Measurements from ENCODE around the gene FSHR.

The FSHR gene

DNA sequence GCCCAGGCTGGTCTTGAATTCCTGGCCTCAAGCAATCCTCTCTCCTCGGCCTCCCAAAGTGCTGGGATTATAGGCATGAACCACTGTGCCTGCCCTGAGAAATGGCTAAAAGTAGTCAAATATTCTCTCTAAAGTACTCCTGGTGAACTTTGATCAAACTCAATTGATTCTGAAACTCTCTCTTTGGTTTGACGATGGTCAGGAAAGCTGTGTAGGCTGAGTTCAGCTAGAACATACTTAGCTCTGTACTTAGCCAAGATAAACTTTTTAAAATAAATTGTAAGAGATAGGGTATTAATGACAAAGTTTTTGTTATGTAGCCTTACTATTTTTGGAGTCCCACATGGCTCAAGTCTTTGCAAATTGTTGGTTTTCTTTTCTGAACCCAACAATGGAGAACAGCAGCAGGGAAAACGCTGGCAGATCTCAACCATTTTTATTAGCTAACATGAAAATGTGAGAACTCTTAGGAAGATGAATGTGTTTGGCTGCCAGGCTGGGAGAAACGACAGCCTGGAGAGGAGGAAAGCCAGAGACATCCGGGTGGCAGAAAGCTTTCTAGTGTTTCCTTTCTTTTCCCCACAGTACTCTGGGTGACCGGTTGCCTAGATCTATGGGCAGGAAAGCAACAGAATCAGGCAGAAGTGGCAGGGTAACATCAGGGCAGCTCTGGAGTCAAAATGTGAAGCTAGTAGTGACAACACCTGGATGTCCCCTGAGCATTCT is 205.8 kb downstream of the FSHR start:
- DNase-seq: no peak

DNA sequence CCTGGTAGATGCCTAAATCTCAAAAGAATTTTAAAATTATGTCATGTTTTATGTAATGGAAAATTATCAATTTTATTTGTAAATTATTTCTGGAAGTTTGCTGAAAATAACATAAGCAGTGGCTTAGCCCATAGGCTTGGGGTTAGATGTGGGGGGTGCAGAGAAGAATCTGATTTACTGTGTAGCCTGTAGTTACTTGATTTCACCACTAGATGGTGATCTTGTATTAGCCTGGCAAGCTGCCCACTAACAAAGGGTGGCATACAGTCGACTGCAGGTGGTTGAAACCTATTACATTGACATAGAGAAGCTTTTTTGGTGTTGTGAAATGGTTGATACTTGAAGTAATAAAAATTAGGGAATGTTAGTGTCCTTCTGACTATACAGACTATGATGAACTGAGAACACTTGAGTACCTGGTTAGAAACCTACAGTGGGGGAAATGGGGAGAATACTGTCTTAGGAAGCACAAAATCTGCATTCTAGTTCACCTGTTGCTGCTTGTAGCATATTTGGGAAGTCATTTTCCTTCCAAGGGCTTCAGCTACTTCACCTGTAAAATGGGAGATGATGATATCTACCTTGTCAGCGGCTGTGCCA is 207.8 kb downstream of the FSHR start:
- peak; percentile 65 for DNase-seq

DNA sequence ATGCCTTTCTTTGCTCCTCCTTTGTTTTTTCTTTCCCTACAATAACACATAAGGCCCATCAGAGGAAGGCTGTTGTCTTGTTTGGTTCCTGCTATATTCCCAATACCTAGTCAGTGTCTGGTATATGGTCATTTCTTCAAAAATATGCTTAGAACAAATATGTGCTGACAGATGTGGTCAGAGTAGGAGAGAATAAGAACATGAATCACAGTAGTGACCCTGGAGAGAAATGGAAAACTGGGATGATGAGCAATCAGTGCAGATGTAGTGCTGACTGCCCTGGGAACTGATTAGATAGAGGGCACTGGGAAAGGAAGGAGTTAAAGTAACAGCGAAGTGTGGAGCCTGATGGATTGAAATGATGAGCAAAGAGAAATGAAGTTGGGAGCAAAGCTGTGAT is 209.4 kb downstream of the FSHR start:
- no peak for DNase-seq

DNA sequence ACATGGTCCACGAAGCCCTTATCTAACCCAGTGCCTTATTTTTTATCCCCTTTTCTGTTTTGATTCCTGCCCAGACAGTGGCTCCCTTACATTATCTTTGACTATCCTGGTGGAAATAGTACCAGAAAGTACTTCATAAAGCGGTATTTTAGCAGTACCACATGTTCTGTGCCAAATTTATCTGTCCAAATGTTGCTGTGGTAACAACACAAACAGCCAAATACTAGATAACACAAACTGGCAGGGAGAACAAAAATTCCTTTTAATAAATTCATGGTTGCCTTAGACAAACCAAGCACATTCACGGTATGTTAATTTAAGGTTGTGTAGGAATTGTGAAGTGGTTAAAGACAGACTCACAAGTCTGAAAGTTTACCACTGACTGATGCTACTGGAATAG is 210.9 kb downstream of the FSHR start:
- DNase-seq: no peak

DNA sequence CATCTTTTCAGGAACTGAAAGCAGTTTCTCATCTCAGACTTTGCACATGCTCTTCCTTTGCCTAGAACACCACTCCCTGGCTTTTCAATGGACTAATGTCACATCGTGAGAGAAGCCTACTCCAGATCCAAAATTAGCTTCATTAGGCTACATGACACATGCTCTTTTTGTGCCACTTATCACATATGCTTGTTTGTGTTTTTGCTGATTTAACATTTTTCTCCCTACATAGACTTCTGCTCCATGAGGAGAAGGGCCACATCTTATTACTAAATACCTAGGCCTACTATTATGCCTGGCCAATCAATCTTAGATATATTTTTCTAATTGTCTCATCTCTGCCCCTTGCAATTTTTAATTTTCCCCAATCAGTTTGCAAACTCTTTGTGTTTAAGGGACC is 212.4 kb downstream of the FSHR start:
- DNase-seq: no peak

DNA sequence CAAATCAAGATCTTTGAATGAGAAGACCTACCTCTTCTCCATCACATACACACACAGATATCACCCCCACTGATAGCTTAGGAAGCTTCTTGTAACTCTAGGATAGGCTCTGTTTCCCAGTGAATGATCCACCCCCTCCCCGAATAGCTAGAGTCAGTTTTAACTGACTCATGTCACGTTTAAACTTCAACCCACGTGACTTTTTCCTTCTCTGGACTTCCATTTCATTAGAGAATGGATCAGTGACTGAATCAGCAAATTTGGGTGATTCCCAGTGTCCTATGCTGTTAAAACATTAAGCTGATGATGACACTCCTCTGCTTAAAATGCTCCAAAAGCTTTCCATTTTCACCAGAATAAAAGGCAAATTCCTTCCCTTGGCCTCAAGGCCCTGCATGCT is 212.9 kb downstream of the FSHR start:
- DNase-seq: no peak

DNA sequence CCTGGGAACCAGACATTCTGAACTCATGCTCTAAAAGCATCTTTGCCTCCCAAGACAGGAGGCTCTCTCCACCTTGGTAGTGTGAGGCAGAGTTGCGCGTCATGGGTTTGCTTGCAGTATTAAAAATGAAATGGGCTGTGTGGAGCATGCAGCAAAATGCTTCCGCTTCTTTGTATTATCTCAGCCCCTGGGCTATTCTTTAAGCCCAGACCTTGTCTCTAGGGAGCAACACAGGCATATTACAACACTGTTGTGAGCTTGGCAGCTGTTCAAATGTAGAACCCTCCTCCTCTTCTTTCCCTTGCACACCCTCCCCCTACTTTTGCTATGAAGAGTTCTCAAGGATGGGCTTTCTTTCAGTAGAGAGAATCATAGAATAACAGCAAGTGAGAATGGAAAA is 213.7 kb downstream of the FSHR start:
- DNase-seq: peak; percentile 37

DNA sequence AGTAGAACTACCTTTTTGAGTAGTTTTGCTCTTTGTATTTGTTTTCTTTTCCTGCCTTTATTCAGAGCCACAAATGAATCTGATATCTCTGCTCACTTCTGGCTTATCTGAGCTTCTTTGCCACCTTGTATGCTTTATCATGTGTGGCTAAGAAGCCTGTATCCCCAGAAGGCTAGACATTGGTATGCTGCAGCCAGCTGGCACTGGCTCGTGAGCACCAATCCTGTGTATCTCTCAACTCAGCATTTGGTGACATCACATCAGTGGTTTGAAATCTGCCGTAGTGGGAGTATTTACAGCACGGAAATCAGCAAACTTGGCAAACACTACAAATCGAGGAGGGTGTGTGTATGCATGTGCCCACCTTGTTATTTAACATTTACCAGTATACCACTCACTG is 215.1 kb downstream of the FSHR start:
- no peak for DNase-seq

DNA sequence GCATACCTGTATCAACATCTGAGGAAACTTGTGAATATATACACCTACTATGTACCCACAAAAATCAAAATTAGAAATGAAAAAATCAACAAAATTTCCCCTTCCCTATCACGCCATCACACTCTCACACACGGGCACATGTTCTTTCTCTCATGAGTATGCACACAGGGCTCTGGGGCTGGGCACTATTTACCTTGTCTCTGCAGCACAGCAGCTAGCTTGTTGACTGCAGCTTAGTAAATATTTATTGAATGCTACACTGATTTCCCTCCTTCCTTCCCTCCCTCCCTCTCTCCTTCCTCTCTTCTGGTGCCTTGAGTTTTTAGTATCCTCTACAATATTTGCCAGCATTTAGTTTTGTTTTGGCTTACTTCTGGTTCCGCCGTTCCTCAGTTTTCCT is 216.1 kb downstream of the FSHR start:
- no peak for DNase-seq

DNA sequence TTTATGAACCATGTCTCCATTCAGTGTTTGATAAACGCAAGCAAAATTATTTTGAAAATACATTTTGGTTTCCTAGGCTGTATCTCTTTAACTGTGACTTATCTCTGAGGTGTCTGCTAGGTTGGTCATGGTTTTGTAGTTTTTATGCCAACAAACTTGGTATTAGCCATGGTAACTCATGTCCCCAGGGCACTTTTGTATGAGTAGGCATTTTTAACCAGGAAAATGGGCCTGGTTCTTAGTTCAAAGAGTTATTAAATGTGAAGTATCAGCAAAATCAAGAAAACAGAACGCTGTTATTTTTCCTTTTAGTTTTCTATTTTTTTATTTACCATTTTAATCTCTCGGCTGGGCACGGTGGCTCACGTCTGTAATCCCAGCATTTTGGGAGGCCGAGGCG is 219.5 kb downstream of the FSHR start:
- no peak for DNase-seq

DNA sequence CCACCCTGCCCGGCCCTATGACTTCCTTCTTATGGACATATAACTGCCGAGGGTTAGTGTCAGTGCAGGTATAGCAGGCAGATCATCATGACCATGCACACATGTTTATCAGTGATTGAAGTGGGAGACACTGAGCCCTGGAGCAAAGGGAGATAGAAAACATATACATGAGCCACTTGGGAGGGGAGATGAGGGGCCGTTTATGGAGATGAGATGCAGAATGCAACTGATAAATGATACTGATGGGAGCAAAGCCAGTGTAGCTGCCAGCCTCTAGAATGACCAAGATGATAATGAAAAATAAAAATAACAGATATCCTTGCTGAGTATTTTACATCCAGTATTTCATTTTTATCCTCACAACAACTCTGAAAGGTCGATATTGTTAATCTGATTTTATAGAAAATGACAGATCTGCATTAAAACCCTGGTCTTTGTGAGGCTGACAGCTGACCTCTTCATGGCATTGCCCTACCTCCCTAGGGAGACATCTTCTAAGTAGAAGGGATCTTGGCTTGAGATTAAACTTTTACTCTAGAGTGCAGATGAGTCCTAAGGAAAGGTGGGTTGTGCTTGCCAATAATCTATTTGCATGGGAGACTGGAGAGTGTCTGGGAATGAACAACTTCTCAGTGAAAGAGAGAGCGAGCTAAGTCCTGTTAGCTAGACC is 220.4 kb downstream of the FSHR start:
- DNase-seq: no peak

DNA sequence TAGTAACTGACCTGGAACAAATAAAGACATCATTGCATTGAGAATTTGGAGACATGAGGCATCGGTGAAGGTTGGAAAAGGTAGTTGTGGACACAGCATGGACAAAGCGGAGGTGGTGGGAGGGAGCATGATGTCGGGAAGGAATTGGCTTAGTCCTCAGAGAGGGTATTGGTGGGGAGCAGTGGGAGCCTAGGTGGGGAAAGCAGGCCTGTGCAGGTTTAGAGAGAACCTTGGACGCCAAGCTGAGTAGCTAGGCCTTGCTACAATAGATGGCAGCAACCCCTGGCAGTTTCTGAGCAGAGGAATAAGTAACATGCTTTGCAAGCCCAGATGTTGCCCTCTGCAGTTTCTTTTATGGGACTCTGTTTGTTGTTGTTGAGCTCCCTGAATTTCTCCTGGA is 221.6 kb downstream of the FSHR start:
- DNase-seq: no peak

DNA sequence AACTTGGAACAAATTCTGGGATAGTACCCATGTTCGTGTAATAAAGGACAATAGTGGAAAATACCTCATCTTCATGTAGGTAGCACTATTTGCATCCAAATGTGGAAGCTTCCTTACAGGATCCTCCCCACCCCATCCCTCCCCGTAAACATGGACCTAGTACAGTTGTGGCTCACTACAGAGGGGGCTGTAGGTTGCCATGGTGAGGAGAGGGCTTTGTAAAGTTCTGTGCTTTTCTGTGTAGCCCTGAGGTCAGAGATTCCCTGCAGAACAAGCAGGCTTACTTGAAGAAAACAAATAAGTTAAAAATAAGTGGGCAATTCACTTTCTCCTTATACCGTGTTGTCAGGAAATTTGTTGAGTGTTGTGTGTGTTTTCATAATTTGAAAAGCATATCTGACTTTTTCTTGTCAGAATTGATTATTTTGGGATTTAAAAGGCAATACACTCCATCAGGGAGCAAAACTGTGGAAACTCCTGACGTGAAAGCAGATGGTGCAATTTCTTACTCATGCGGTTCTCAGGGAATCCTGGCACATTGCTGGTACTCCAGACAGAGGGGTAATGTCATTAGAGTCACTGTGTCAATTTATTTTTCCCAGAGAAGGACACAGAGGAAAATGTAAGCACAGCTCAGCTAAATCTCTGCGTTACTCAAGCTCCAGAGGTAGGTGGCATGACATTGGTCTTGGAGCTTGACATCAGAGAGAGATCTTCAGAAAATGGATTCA is 224.6 kb downstream of the FSHR start:
- no peak for DNase-seq

DNA sequence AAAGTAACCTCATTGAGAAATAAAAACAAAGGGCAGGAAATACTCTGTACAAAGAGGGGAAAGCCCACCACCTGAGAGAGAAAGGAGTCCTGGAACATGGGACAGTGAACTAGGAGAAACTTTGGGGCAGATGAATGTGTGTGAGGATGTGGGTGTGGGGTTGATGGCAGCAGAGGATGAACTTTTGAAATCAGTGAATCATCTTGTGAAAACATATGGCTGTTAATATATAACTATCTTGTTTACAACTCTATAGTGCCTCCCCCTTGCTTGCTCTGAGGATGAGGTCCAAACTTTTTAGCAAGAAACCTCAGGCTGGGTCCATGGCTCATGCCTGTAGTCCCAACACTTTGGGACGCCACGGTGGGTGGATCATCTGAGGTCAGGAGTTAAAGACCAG is 227.0 kb downstream of the FSHR start:
- no peak for DNase-seq

DNA sequence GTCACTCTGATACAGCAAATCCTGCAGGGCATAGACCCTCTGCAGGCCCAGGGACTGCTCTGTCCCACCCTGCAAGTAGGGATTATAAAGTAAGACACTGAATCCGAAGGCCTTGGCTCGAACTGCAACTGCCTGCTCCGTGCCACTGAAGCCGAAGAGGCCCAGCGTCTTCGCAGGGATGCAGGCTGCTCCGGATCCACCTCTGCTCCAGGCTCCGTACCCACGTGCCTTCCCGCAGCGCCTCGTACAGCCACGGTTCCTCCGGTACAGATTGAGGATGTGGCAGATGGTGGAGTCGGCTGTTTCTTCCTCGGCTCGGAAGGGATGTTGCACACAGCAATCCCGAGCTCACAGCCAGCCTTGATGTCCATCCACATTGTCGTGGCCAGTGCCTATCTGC is 238.4 kb downstream of the FSHR start:
- DNase-seq: no peak

DNA sequence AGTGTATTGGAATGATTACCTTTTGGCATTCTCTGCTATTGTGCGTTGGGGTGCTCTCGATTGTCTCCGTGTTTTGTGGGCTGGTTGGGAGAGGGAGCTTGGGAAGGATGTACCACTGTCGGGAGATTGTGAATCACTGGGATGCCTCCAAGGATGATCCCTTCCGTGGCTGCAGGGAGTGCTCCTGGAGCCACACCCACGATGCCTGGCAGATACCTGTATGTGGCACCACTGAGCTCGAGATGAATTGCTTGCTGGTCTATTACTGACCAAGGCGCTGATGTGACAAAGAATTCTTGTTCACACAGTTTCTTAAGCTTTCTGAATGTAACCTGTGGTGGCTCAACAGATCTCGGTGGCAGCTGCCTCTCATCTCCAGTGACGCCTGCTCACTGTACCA is 239.1 kb downstream of the FSHR start:
- DNase-seq: no peak

DNA sequence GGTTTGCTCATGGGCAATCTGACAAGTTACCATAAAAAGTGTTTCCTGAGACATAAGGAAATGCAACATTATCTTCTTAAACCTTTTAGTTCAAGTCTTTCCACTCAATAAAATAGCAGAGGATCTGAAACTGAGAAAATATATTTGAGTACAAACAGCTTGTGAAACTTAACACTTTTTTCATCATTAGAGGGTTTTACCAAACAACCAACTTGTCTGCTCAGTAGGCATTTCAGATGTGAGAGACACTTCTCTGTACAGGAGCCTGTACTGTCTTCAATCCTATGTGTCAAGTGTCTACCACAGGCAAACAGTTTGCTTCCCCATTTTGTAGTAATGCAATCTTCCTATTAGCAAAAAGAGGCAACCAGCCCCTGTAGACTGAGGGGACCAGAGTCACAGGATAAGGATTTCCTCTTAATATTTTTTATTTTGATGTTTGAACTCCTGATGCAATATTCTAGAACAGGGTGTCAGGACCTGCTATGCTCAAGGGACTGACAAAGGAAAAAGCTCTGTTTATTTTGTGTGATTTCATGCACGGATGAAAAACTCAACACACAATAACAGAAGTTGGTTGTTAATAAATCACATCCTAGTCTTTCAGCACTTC is 239.7 kb downstream of the FSHR start:
- DNase-seq: no peak
